GM23338 (cell line): Measurements from ENCODE around the gene ERH. TPM values are rescaled to one million over a fixed set of nuclear protein-coding genes. Genes with fewer than 3 reads are reported as not detected.

Experiments
- ATAC-seq: fragments of 200-7000 bp; cut with Tn5 transposase; 3 replicates; pipeline ENCODE4 v1.9.1; 2020
- DNase-seq: peaks from one replicate; pipeline ENCODE4 v3.0.0-alpha.2; 2015; ENCODE audit warnings: low spot score
- H2AFZ ChIP-seq: fragments of 200-600 bp; sonication (generic); 2 replicates; pipeline ENCODE4 v1.8.0; 2016; ENCODE audit warnings: antibody characterized with exemption, mild to moderate bottlenecking, moderate library complexity
- H3F3A ChIP-seq: fragments of 200-600 bp; sonication (generic); replicated peaks from 2 replicates; pipeline ENCODE4 v1.8.0; 2017; ENCODE audit warnings: antibody characterized with exemption, mixed run types, low read depth
- H3K27ac ChIP-seq: fragments of 200-600 bp; sonication (generic); 2 replicates; pipeline ENCODE4 v1.6.1; 2016; ENCODE audit warnings: low read depth
- H3K27me3 ChIP-seq: fragments of 200-600 bp; sonication (generic); 2 replicates; pipeline ENCODE4 v1.8.0; 2016; ENCODE audit warnings: mild to moderate bottlenecking, mixed run types, moderate library complexity; ENCODE audit not compliant: insufficient read depth
- H3K36me3 ChIP-seq: fragments of 200-600 bp; sonication (generic); 2 replicates; pipeline ENCODE4 v1.8.0; 2016; ENCODE audit warnings: mild to moderate bottlenecking; ENCODE audit not compliant: insufficient read depth
- H3K4me1 ChIP-seq: fragments of 200-600 bp; sonication (generic); 2 replicates; pipeline ENCODE4 v1.8.0; 2016; ENCODE audit warnings: mild to moderate bottlenecking, moderate library complexity; ENCODE audit not compliant: insufficient read depth
- H3K4me2 ChIP-seq: fragments of 200-600 bp; sonication (generic); 2 replicates; pipeline ENCODE4 v1.7.1; 2017; ENCODE audit warnings: mixed run types
- H3K4me3 ChIP-seq: fragments of 200-600 bp; sonication (generic); 2 replicates; pipeline ENCODE4 v1.6.1; 2016; ENCODE audit warnings: mixed run types
- H3K79me2 ChIP-seq: fragments of 200-600 bp; sonication (generic); replicated peaks from 2 replicates; pipeline ENCODE4 v1.8.0; 2017; ENCODE audit warnings: mild to moderate bottlenecking; ENCODE audit not compliant: insufficient read depth
- H3K9me2 ChIP-seq: fragments of 200-600 bp; sonication (generic); 2 replicates; pipeline ENCODE4 v1.8.0; 2017; ENCODE audit not compliant: insufficient read depth
- H4K20me1 ChIP-seq: fragments of 200-600 bp; sonication (generic); replicated peaks from 2 replicates; pipeline ENCODE4 v1.8.0; 2017; ENCODE audit warnings: mild to moderate bottlenecking; ENCODE audit not compliant: insufficient read depth
- H3K27ac Mint-ChIP-seq: 2 replicates; pipeline ENCODE4 v1.8.0; 2020; ENCODE audit warnings: inconsistent platforms, mild to moderate bottlenecking, moderate library complexity, mixed read lengths
- H3K27me3 Mint-ChIP-seq: 3 replicates; pipeline ENCODE4 v1.8.0; 2022; ENCODE audit warnings: low read depth, mild to moderate bottlenecking, moderate library complexity, mixed read lengths, inconsistent platforms; ENCODE audit not compliant: insufficient read depth, poor library complexity
- H3K36me3 Mint-ChIP-seq: 3 replicates; pipeline ENCODE4 v1.8.0; 2021; ENCODE audit warnings: low read depth, mild to moderate bottlenecking, inconsistent platforms, moderate library complexity, mixed read lengths
- H3K4me1 Mint-ChIP-seq: 3 replicates; pipeline ENCODE4 v1.8.0; 2020; ENCODE audit warnings: mild to moderate bottlenecking, inconsistent platforms, mixed read lengths
- H3K4me3 Mint-ChIP-seq: 3 replicates; pipeline ENCODE4 v1.8.0; 2021; ENCODE audit warnings: moderate library complexity, mild to moderate bottlenecking, inconsistent platforms, mixed read lengths
- H3K9me3 Mint-ChIP-seq: 3 replicates; pipeline ENCODE4 v1.8.0; 2020; ENCODE audit warnings: moderate library complexity, mild to moderate bottlenecking, inconsistent platforms, mixed read lengths
- NANOG ChIP-seq: IDR thresholded peaks from 2 replicates; pipeline ENCODE4 v1.6.1; 2016; ENCODE audit warnings: antibody characterized with exemption, borderline replicate concordance
- POLR2AphosphoS5 ChIP-seq: IDR thresholded peaks from 2 replicates; pipeline ENCODE4 v1.6.1; 2016; ENCODE audit warnings: antibody characterized with exemption, low read depth
- STAT1 ChIP-seq: IDR thresholded peaks from one replicate; pipeline ENCODE4 v1.6.1; 2016; ENCODE audit warnings: antibody characterized with exemption; ENCODE audit not compliant: unreplicated experiment
- ZNF114 ChIP-seq: fragments of 250-450 bp; sonication (Bioruptor Pico); IDR thresholded peaks from 2 replicates; pipeline ENCODE4 v1.5.0; 2020; ENCODE audit warnings: mild to moderate bottlenecking, moderate library complexity
- ZNF331 ChIP-seq: fragments of 250-450 bp; sonication (Bioruptor Pico); IDR thresholded peaks from 2 replicates; pipeline ENCODE4 v1.5.0; 2020; ENCODE audit warnings: low read depth, mild to moderate bottlenecking, moderate library complexity
- polyA plus RNA-seq: library from polyadenylated mRNA; unstranded; fragments of >200 nt; fragmentation: Nextera tagmentation; extraction: Ambion mirVana; gene quantifications from 2 replicates; pipeline ENCODE4 v1.2.1, GENCODE V29; 2016
- total RNA-seq: library from RNA; depleted of rRNA; stranded (reverse); fragments of >200 nt; shearing (Covaris generic); gene quantifications from 2 replicates; pipeline ENCODE4 v1.2.3, GENCODE V29; 2014
- TF ChIP-seq, protein P1 (sequence below), 2 experiments: fragments of 200-600 bp in 1 of 2; sonication (generic) in 1 of 2; conservative IDR thresholded peaks; 2 replicates each; pipeline versions ENCODE4 v1.5.1 to v1.6.1; 2016 to 2017; ENCODE audit warnings: antibody characterized with exemption in 2 of 2, low read depth in 2 of 2, mild to moderate bottlenecking in 2 of 2, moderate library complexity in 1 of 2
- TF ChIP-seq, protein P2 (sequence below): IDR thresholded peaks from one replicate; pipeline ENCODE4 v1.6.1; 2018; ENCODE audit warnings: antibody characterized with exemption; ENCODE audit not compliant: unreplicated experiment
- TF ChIP-seq, protein P3 (sequence below): IDR thresholded peaks from 2 replicates; pipeline ENCODE4 v1.6.1; 2016; ENCODE audit warnings: antibody characterized with exemption

Gene ERH
- total and polyA plus RNA-seq, 2 experiments from 2014 or later = 188 to 545 TPM

DNA sequence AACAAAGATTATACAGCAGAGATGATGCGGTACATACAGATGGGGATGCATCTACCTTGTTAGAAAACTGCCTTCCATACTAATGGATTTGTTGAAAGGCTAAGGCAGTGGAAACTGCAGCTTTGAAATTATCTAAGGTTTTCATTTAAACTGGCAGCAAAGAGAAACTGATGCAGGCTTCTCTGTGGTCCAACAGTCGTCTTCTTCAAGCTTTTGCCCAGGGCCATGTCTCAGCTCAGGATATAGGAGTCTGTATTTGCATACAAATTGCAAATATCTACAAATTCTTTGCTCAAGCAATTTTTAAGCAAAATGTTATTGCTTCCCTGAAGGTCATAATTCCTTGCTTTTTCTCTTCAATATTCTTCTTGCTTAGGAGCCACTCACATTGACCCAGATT is 33.7 kb downstream of the ERH start (continued):
- TF ChIP-seq, protein P1, sequence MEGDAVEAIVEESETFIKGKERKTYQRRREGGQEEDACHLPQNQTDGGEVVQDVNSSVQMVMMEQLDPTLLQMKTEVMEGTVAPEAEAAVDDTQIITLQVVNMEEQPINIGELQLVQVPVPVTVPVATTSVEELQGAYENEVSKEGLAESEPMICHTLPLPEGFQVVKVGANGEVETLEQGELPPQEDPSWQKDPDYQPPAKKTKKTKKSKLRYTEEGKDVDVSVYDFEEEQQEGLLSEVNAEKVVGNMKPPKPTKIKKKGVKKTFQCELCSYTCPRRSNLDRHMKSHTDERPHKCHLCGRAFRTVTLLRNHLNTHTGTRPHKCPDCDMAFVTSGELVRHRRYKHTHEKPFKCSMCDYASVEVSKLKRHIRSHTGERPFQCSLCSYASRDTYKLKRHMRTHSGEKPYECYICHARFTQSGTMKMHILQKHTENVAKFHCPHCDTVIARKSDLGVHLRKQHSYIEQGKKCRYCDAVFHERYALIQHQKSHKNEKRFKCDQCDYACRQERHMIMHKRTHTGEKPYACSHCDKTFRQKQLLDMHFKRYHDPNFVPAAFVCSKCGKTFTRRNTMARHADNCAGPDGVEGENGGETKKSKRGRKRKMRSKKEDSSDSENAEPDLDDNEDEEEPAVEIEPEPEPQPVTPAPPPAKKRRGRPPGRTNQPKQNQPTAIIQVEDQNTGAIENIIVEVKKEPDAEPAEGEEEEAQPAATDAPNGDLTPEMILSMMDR (conservative IDR thresholded peaks at IDR 0.05; ENCODE audit: low read depth in 2 of 2) = no peak
- TF ChIP-seq ZNF331 (CRISPR knock-in tag) (no peak), STAT1 (no peak), ZNF114 (CRISPR knock-in tag) (no peak), POLR2AphosphoS5 (no peak)
- TF ChIP-seq, protein P2, sequence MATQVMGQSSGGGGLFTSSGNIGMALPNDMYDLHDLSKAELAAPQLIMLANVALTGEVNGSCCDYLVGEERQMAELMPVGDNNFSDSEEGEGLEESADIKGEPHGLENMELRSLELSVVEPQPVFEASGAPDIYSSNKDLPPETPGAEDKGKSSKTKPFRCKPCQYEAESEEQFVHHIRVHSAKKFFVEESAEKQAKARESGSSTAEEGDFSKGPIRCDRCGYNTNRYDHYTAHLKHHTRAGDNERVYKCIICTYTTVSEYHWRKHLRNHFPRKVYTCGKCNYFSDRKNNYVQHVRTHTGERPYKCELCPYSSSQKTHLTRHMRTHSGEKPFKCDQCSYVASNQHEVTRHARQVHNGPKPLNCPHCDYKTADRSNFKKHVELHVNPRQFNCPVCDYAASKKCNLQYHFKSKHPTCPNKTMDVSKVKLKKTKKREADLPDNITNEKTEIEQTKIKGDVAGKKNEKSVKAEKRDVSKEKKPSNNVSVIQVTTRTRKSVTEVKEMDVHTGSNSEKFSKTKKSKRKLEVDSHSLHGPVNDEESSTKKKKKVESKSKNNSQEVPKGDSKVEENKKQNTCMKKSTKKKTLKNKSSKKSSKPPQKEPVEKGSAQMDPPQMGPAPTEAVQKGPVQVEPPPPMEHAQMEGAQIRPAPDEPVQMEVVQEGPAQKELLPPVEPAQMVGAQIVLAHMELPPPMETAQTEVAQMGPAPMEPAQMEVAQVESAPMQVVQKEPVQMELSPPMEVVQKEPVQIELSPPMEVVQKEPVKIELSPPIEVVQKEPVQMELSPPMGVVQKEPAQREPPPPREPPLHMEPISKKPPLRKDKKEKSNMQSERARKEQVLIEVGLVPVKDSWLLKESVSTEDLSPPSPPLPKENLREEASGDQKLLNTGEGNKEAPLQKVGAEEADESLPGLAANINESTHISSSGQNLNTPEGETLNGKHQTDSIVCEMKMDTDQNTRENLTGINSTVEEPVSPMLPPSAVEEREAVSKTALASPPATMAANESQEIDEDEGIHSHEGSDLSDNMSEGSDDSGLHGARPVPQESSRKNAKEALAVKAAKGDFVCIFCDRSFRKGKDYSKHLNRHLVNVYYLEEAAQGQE = no peak

DNA sequence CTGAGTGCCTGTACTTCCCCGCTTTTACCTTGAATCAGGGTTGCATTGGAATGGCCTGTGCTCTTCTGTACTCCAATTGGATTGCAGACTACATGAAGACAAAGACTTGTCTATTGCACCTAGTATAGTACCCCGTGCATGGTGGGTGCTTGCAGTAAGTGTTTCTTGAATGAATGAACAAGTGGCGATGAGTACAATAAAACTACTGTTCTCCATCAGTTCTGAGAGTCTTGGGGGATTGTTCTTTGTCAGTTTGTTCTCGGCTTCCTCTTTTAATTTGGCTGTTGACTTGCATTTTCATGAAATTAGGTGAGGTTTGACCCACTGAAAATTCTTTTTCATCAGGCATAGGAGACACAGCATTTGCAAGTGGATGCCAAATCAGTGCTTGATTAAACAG is 34.1 kb downstream of the ERH start:
- H3F3A ChIP-seq = no peaks in the 10 kb centered on the region
- H3K4me2 ChIP-seq = no peak overlapping the region
- no peaks in the 10 kb centered on the region for H3K4me1 ChIP-seq
- H3K9me2 ChIP-seq = no peaks in the 10 kb centered on the region
- no peaks in the 10 kb centered on the region for H3K4me1 Mint-ChIP-seq
- H3K36me3 ChIP-seq = no peaks in the 10 kb centered on the region
- no peaks in the 10 kb centered on the region for H3K36me3 Mint-ChIP-seq
- H3K79me2 ChIP-seq = no peaks in the 10 kb centered on the region
- no peaks in the 10 kb centered on the region for H3K9me3 Mint-ChIP-seq
- no peak for ATAC-seq
- H3K27me3 Mint-ChIP-seq = peaks cover 2% of the 10 kb centered on the region
- no peak overlapping the region for H3K4me3 Mint-ChIP-seq
- TF ChIP-seq, protein P3, sequence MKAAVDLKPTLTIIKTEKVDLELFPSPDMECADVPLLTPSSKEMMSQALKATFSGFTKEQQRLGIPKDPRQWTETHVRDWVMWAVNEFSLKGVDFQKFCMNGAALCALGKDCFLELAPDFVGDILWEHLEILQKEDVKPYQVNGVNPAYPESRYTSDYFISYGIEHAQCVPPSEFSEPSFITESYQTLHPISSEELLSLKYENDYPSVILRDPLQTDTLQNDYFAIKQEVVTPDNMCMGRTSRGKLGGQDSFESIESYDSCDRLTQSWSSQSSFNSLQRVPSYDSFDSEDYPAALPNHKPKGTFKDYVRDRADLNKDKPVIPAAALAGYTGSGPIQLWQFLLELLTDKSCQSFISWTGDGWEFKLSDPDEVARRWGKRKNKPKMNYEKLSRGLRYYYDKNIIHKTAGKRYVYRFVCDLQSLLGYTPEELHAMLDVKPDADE = no peak
- no peak for TF ChIP-seq NANOG
- H2AFZ ChIP-seq = no peak overlapping the region
- no peak overlapping the region for H3K27ac ChIP-seq
- H3K27me3 ChIP-seq = no peaks in the 10 kb centered on the region
- no peak for DNase-seq
- no peak overlapping the region for H3K27ac Mint-ChIP-seq
- no peak overlapping the region for H3K4me3 ChIP-seq
- H4K20me1 ChIP-seq = peaks cover 6% of the 10 kb centered on the region; the same call in 1 of the 2 replicates

DNA sequence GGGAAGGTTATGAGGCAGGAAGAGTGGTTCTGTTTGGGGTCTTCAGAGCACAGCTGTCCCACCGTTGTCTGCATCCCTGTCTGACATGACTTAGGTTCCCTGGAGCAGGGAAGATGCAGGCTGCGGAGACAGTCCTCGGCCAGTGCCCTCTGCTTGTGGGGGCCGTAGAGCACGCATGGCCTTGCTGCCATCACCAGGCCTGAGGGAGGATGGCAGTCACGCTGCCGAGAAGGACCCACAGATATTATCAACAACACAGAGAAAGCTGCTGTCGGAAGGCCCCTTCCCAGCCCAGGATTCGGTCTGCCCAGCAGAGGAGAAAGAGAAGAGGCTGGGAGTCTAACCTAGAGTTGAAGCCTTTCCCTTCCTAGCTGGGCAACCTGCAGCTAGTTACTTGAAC is 35.0 kb downstream of the ERH start:
- no peaks in the 10 kb centered on the region for H3K36me3 Mint-ChIP-seq
- H2AFZ ChIP-seq = no peak overlapping the region
- H3K4me1 ChIP-seq = no peaks in the 10 kb centered on the region
- H3K79me2 ChIP-seq = no peaks in the 10 kb centered on the region
- DNase-seq (peak; percentile 72), ATAC-seq (peak; percentile 99)
- H4K20me1 ChIP-seq = peaks cover 6% of the 10 kb centered on the region; the same call in 1 of the 2 replicates
- no peaks in the 10 kb centered on the region for H3K36me3 ChIP-seq
- H3K27me3 Mint-ChIP-seq = peaks cover 2% of the 10 kb centered on the region
- no peak overlapping the region for H3K27ac Mint-ChIP-seq
- no peaks in the 10 kb centered on the region for H3F3A ChIP-seq
- no peak overlapping the region for H3K27ac ChIP-seq
- H3K4me3 Mint-ChIP-seq = no peak overlapping the region
- TF ChIP-seq, protein P2 = no peak
- TF ChIP-seq, protein P1 (conservative IDR thresholded peaks at IDR 0.05; ENCODE audit: low read depth in 2 of 2) = peak; percentile 58 to 88
- H3K9me3 Mint-ChIP-seq = no peaks in the 10 kb centered on the region
- no peak overlapping the region for H3K4me2 ChIP-seq
- H3K4me3 ChIP-seq = no peak overlapping the region
- no peaks in the 10 kb centered on the region for H3K4me1 Mint-ChIP-seq
- no peaks in the 10 kb centered on the region for H3K9me2 ChIP-seq
- no peaks in the 10 kb centered on the region for H3K27me3 ChIP-seq
